Astrocyte of the cerebellum (primary cell): Measurements from ENCODE around the gene ZNF223.

Experiments used
- DNase-seq: peaks from one replicate; pipeline ENCODE4 v3.0.0-alpha.2; 2011; ENCODE audit warnings: low read depth
- H3K4me3 ChIP-seq: 2 replicates; pipeline ENCODE4 v1.5.1; 2011; ENCODE audit warnings: mild to moderate bottlenecking, low read depth, low read length, moderate library complexity
- in situ Hi-C: cut with HindIII; loops from 2 replicates; pipeline ENCODE4 v1.10.0; 2017; ENCODE audit warnings: low sequenced_read_pairs
- TF ChIP-seq, protein P1 (sequence below): IDR thresholded peaks from 2 replicates; pipeline ENCODE4 v1.5.1; 2012; ENCODE audit warnings: low read length, low read depth, moderate library complexity, mild to moderate bottlenecking; ENCODE audit errors: missing control alignments

The ZNF223 gene

DNA sequence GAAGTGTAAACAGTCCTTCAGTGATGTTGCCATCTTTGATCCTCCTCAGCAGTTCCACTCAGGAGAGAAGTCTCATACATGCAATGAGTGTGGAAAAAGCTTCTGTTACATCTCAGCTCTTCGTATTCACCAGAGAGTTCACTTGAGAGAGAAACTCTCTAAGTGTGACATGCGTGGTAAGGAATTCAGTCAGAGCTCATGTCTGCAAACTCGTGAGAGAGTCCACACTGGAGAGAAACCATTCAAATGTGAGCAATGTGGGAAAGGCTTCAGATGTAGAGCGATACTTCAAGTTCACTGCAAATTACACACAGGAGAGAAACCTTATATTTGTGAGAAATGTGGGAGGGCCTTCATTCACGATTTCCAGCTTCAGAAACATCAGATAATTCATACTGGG, 41.4 kb upstream of the ZNF223 start:
- DNase-seq, result no peak
- H3K4me3 ChIP-seq, result no peak overlapping the region
- TF ChIP-seq, protein P1, sequence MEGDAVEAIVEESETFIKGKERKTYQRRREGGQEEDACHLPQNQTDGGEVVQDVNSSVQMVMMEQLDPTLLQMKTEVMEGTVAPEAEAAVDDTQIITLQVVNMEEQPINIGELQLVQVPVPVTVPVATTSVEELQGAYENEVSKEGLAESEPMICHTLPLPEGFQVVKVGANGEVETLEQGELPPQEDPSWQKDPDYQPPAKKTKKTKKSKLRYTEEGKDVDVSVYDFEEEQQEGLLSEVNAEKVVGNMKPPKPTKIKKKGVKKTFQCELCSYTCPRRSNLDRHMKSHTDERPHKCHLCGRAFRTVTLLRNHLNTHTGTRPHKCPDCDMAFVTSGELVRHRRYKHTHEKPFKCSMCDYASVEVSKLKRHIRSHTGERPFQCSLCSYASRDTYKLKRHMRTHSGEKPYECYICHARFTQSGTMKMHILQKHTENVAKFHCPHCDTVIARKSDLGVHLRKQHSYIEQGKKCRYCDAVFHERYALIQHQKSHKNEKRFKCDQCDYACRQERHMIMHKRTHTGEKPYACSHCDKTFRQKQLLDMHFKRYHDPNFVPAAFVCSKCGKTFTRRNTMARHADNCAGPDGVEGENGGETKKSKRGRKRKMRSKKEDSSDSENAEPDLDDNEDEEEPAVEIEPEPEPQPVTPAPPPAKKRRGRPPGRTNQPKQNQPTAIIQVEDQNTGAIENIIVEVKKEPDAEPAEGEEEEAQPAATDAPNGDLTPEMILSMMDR, result no peak
- in situ Hi-C loops, result no loop called here

DNA sequence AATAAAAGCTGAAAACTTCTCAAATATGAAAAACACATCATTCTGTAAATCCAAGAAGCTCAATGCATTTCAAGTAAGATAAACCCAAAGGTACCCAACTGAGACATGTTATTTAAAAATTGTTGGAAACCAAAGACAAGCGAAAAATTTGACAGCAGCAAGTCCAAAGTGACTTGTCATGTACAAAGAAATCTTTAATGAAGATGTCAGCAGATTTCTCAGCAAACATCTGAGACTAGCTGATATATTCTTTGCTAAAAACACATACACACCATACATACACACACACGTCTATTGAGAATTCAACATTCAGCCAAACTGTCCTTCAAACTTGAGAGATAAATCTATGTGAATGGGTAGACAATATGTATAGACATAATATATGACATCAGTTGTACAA, 32.3 kb upstream of the ZNF223 start:
- no peak for DNase-seq
- TF ChIP-seq, protein P1, result no peak
- no peak overlapping the region for H3K4me3 ChIP-seq
- in situ Hi-C loops, result no loop called here

GRCh38 chr19:44021221-44021620, 30.6 kb upstream of the ZNF223 start:
- no peak overlapping the region for H3K4me3 ChIP-seq
- TF ChIP-seq, protein P1, result no peak
- in situ Hi-C loops, result no loop called here
- DNase-seq, result no peak

DNA sequence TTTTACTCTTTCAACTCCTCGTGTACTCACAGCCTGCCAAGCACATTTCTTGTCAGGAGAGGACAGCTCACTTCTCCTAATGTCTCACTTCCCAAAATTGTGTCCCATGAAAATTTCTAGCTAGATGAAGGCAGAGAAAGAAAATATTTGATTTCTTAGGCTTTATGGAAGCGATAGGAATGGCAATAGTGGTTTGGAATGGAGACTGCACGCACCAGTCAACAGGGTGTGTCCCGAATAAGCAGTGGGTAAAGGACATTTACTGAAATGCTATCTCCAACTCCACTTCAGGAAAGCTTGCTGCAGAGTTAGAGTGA, 27.0 kb upstream of the ZNF223 start:
- in situ Hi-C loops, result no loop called here
- DNase-seq, result no peak
- TF ChIP-seq, protein P1, result no peak
- H3K4me3 ChIP-seq, result peak overlapping the region; percentile 89

- TF ChIP-seq, protein P1, result no peak
- peak within 1 kb of the TSS; percentile 89 for H3K4me3 ChIP-seq
- in situ Hi-C loops, result no loop called here
- peak; percentile 72 for DNase-seq
Measured at GRCh38 chr19:44025217-44025936, 26.5 kb upstream of the ZNF223 start, which contains the start of gene ZNF222. TSS of gene ZNF222 (plus strand) at chr19:44025379. CDS start at chr19:44025437, 58 bp downstream.

- DNase-seq, result no peak
- no peak overlapping the region for H3K4me3 ChIP-seq
- in situ Hi-C loops, result no loop called here
- TF ChIP-seq, protein P1, result no peak
Measured at GRCh38 chr19:44026622-44027021, 25.2 kb upstream of the ZNF223 start.
